ENCODE results near the gene BCL2L11.

- TF ChIP-seq CSDC2 (CRISPR knock-in tag; IDR thresholded peaks at IDR 0.05) (no peak), ISL1 (CRISPR knock-in tag; IDR thresholded peaks at IDR 0.05) (no peak), ARNTL (CRISPR knock-in tag; IDR thresholded peaks at IDR 0.05; ENCODE audit: borderline replicate concordance, low read depth) (no peak), CSRNP3 (CRISPR knock-in tag; IDR thresholded peaks at IDR 0.05) (no peak), ZNF70 (CRISPR knock-in tag; IDR thresholded peaks at IDR 0.05) (no peak), TSHZ2 (CRISPR knock-in tag; IDR thresholded peaks at IDR 0.05) (no peak), ZFP30 (CRISPR knock-in tag; IDR thresholded peaks at IDR 0.05) (no peak), RARB (CRISPR knock-in tag; IDR thresholded peaks at IDR 0.05) (no peak), PATZ1 (CRISPR knock-in tag; IDR thresholded peaks at IDR 0.05; ENCODE audit: borderline replicate concordance) (no peak), ZNF8 (CRISPR knock-in tag; IDR thresholded peaks at IDR 0.05) (no peak), CREB5 (CRISPR knock-in tag; IDR thresholded peaks at IDR 0.05; ENCODE audit: low read depth) (no peak), ZC3H10 (CRISPR knock-in tag; IDR thresholded peaks at IDR 0.05) (no peak)
These were observed 21.3 kb upstream of the BCL2L11 start for GRCh38 chr2:111099402-111099801.
